ENCODE measurements around the gene SULF2.

- TF ChIP-seq GATA2 (IDR thresholded peaks at IDR 0.05; ENCODE audit: low read depth, low read length) = peak; percentile 86
- peak; percentile 85 for TF ChIP-seq GATA3 (IDR thresholded peaks at IDR 0.05; ENCODE audit: low read depth, low read length)
These were observed 4.7 kb upstream of the SULF2 start for GRCh38 chr20:47789764-47790579.

Measured in SH-SY5Y (cell line).